ENCODE measurements around the gene PELI3.
"Not testable (repeated sequence)": the region's sequence is repeated elsewhere in the genome, so short reads cannot be mapped to it uniquely, and the experiment has no call there.

PELI3 gene

GRCh38 chr11:66466225-66467033, at the start of gene PELI3:
Gene PELI3 (plus strand): TSS chr11:66466905. CDS start chr11:66468129, 1,224 bp downstream.
- peak; percentile 98 for DNase-seq

GRCh38 chr11:66417000-66417399, 49.7 kb upstream of the PELI3 start:
- DNase-seq = no peak

GRCh38 chr11:66418168-66418985, 48.3 kb upstream of the PELI3 start:
- peak; percentile 39 for DNase-seq

GRCh38 chr11:66418986-66419308, 47.8 kb upstream of the PELI3 start:
- DNase-seq = no peak

- DNase-seq = no peak
Observed at GRCh38 chr11:66419825-66420224, 46.9 kb upstream of the PELI3 start.

- DNase-seq = no peak
Observed at GRCh38 chr11:66420671-66421476, 45.8 kb upstream of the PELI3 start, which contains the start of gene NPAS4. Gene NPAS4 (plus strand): TSS chr11:66421035. CDS start chr11:66421180, 145 bp downstream.

- DNase-seq = peak; percentile 81
Observed at GRCh38 chr11:66421492-66422205, 45.1 kb upstream of the PELI3 start.

- no peak for DNase-seq
Observed at GRCh38 chr11:66426314-66426713, 40.4 kb upstream of the PELI3 start.

- no peak for DNase-seq
Observed at GRCh38 chr11:66428933-66429332, 37.8 kb upstream of the PELI3 start.

- DNase-seq = peak; percentile 66
Observed at GRCh38 chr11:66429983-66430602, 36.6 kb upstream of the PELI3 start.

GRCh38 chr11:66431287-66431686, 35.4 kb upstream of the PELI3 start:
- DNase-seq = not testable (repeated sequence)

GRCh38 chr11:66431871-66432329, 34.8 kb upstream of the PELI3 start:
- not testable (repeated sequence) for DNase-seq

GRCh38 chr11:66432597-66432996, 34.1 kb upstream of the PELI3 start:
- no peak for DNase-seq

- DNase-seq = no peak
Observed at GRCh38 chr11:66437979-66438503, 28.7 kb upstream of the PELI3 start.

GRCh38 chr11:66438504-66439466, 27.9 kb upstream of the PELI3 start, which contains the start of gene MRPL11:
Gene MRPL11 (minus strand): TSS chr11:66438848. CDS start chr11:66438754, 94 bp downstream.
- peak; percentile 88 for DNase-seq

- DNase-seq = not testable (repeated sequence)
Observed at GRCh38 chr11:66440101-66440939, 26.4 kb upstream of the PELI3 start.

GRCh38 chr11:66440940-66441282, 25.8 kb upstream of the PELI3 start:
- DNase-seq = not testable (repeated sequence)

GRCh38 chr11:66443602-66444001, 23.1 kb upstream of the PELI3 start:
- DNase-seq = no peak

GRCh38 chr11:66447012-66447411, 19.7 kb upstream of the PELI3 start:
- DNase-seq = no peak

Measured in activated T-cell treated with anti-CD3 and anti-CD28 coated beads for 4 hours (primary cell).